GM12878 (cell line): ENCODE results near the gene LDB2. TPM values are rescaled to one million over a fixed set of nuclear protein-coding genes. Genes with fewer than 3 reads are reported as not detected.

Experiments used
- ATAC-seq: fragments of 200-7000 bp; cut with Tn5 transposase; 3 replicates; pipeline ENCODE4 v1.9.1; 2020; ENCODE audit warnings: mild to moderate bottlenecking, moderate library complexity
- BruUV-seq: library from RNA; stranded (reverse); fragments of 400-500 nt; replicated peaks from 2 replicates; lab custom pipeline; 2021; lab: Mats Ljungman, UMichigan
- CTCF ChIA-PET: fragments of 300-600 bp; sonication (Branson Sonifier 250); formaldehyde crosslinking; extraction: SDS; loops from one replicate; lab custom pipeline; 2021; ENCODE audit warnings: inconsistent platforms; lab: Yijun Ruan, JAX
- POLR2A ChIA-PET: fragments of 350-600 bp; formaldehyde crosslinking; extraction: SDS; loops from one replicate; lab custom pipeline; 2021; ENCODE audit warnings: inconsistent platforms; lab: Charles Lee
- RAD21 ChIA-PET: fragments of 300-600 bp; sonication (Branson Sonifier 250); formaldehyde crosslinking; loops from one replicate; lab custom pipeline; 2023; ENCODE audit warnings: antibody characterized with exemption; ENCODE audit not compliant: unreplicated experiment; lab: Charles Lee
- SMC1A ChIA-PET: fragments of 300-600 bp; sonication (Branson Sonifier 250); formaldehyde crosslinking; loops from one replicate; lab custom pipeline; 2023; ENCODE audit not compliant: unreplicated experiment, uncharacterized antibody; lab: Charles Lee
- DNase-seq: peaks from one replicate; pipeline ENCODE4 v3.0.0-alpha.2; 2011; ENCODE audit warnings: low read depth, low spot score
- FAIRE-seq: peaks from 3 replicates; lab custom pipeline; 2011; peaks lifted over from hg19 to GRCh38; lab: Jason Lieb, UNC
- H2AFZ ChIP-seq: 2 replicates; pipeline ENCODE4 v1.6.0; 2011; ENCODE audit warnings: low read depth, low read length, control low read depth; ENCODE audit not compliant: control insufficient read depth
- H3K27ac ChIP-seq: 2 replicates; pipeline ENCODE4 v1.5.1; 2011; ENCODE audit warnings: control low read depth; ENCODE audit not compliant: control insufficient read depth, insufficient read depth
- H3K27me3 ChIP-seq, 2 experiments: replicated peaks in 1 of 2; 2 replicates each; pipeline versions ENCODE4 v1.6.0 to v1.6.1; 2011; ENCODE audit warnings: low read length in 1 of 2; ENCODE audit not compliant: control insufficient read depth in 2 of 2, insufficient read depth in 2 of 2
- H3K36me3 ChIP-seq, 2 experiments: 2 replicates each; pipeline ENCODE4 v1.5.1; 2011; ENCODE audit warnings: low read length in 1 of 2; ENCODE audit not compliant: control insufficient read depth in 2 of 2, insufficient read depth in 2 of 2
- H3K4me1 ChIP-seq: 2 replicates; pipeline ENCODE4 v1.6.1; 2011; ENCODE audit warnings: mild to moderate bottlenecking, low read length, moderate library complexity, mixed read lengths; ENCODE audit not compliant: control insufficient read depth, insufficient read depth
- H3K4me2 ChIP-seq: 2 replicates; pipeline ENCODE4 v1.6.0; 2011; ENCODE audit warnings: control low read depth; ENCODE audit not compliant: control insufficient read depth, insufficient read depth
- H3K4me3 ChIP-seq: fragments of 200-600 bp; sonication (generic); 2 replicates; pipeline ENCODE4 v1.5.1; 2016
- H3K79me2 ChIP-seq: 2 replicates; pipeline ENCODE4 v1.6.0; 2011; ENCODE audit warnings: low read length; ENCODE audit not compliant: control insufficient read depth, insufficient read depth
- H3K9ac ChIP-seq: 2 replicates; pipeline ENCODE4 v1.8.0; 2011; ENCODE audit warnings: low read length, control low read depth, mixed read lengths; ENCODE audit not compliant: control insufficient read depth, insufficient read depth
- H3K9me3 ChIP-seq: replicated peaks from 3 replicates; pipeline ENCODE4 v1.5.1; 2011; ENCODE audit warnings: mild to moderate bottlenecking, low read length; ENCODE audit not compliant: control insufficient read depth, insufficient read depth
- H4K20me1 ChIP-seq: 2 replicates; pipeline ENCODE4 v1.6.0; 2011; ENCODE audit not compliant: control insufficient read depth, insufficient read depth
- BACH1 ChIP-seq: fragments of 450-650 bp; IDR thresholded peaks from 2 replicates; pipeline ENCODE4 v1.6.1; 2017; ENCODE audit warnings: mild to moderate bottlenecking, borderline replicate concordance
- BCLAF1 ChIP-seq: fragments of 450-650 bp; IDR thresholded peaks from 2 replicates; pipeline ENCODE4 v1.6.1; 2017; ENCODE audit warnings: antibody characterized with exemption, mild to moderate bottlenecking, moderate library complexity
- HCFC1 ChIP-seq: fragments of 150-350 bp; IDR thresholded peaks from 2 replicates; pipeline ENCODE4 v1.6.1; 2014; ENCODE audit warnings: low read length
- HDAC6 ChIP-seq: fragments of 200-600 bp; sonication (generic); IDR thresholded peaks from one replicate; pipeline ENCODE4 v1.8.0; 2017; ENCODE audit warnings: antibody characterized with exemption; ENCODE audit not compliant: unreplicated experiment
- MYB ChIP-seq: fragments of 150-350 bp; IDR thresholded peaks from 2 replicates; pipeline ENCODE4 v1.6.1; 2014; ENCODE audit warnings: mild to moderate bottlenecking, low read depth, low read length, borderline replicate concordance
- NKRF ChIP-seq: fragments of 450-650 bp; conservative IDR thresholded peaks from 2 replicates; pipeline ENCODE4 v1.6.1; 2017; ENCODE audit warnings: mild to moderate bottlenecking, moderate library complexity
- PBX3 ChIP-seq: IDR thresholded peaks from 2 replicates; pipeline ENCODE4 v1.6.1; 2011; ENCODE audit warnings: mild to moderate bottlenecking, low read depth, low read length, moderate library complexity; ENCODE audit not compliant: insufficient replicate concordance
- RELA ChIP-seq: fragments of 450-650 bp; IDR thresholded peaks from 2 replicates; pipeline ENCODE4 v1.8.0; 2014; ENCODE audit warnings: borderline replicate concordance; ENCODE audit not compliant: partially characterized antibody
- SIN3A ChIP-seq: IDR thresholded peaks from 2 replicates; pipeline ENCODE4 v1.6.1; 2012; ENCODE audit warnings: low read depth, low read length, improper control_type of control experiment
- SMAD1 ChIP-seq: fragments of 450-650 bp; IDR thresholded peaks from 2 replicates; pipeline ENCODE4 v1.6.1; 2018; ENCODE audit warnings: mild to moderate bottlenecking, low read depth; ENCODE audit not compliant: partially characterized antibody
- SPI1 ChIP-seq: IDR thresholded peaks from 2 replicates; pipeline ENCODE4 v1.6.1; 2011; ENCODE audit warnings: low read depth, mild to moderate bottlenecking, low read length, moderate library complexity, borderline replicate concordance; ENCODE audit not compliant: insufficient read depth
- STAT1 ChIP-seq: fragments of 450-650 bp; conservative IDR thresholded peaks from 2 replicates; pipeline ENCODE4 v1.6.1; 2014; ENCODE audit warnings: antibody characterized with exemption, mild to moderate bottlenecking
- ZBTB40 ChIP-seq: fragments of 450-650 bp; IDR thresholded peaks from 2 replicates; pipeline ENCODE4 v1.6.1; 2016; ENCODE audit warnings: mild to moderate bottlenecking, moderate library complexity, borderline replicate concordance
- WGBS: methylation state at CpG from one replicate; pipeline ENCODE4 v1.1.6; 2016; ENCODE audit warnings: low lambda C conversion rate; ENCODE audit not compliant: insufficient replicate concordance, insufficient coverage; ENCODE audit errors: missing lambda C conversion rate; 5-methylcytosine and 5-hydroxymethylcytosine counted together
- in situ Hi-C: fragments of 300-500 bp; cut with MboI; formaldehyde crosslinking; loops from 9 replicates; pipeline ENCODE4 v1.14.3; 2018; ENCODE audit warnings: mixed read lengths
- intact Hi-C: fragments of 100-400 bp; cut with micrococcal nuclease; formaldehyde crosslinking; loops from one replicate; pipeline ENCODE4 v1.14.2; 2022; ENCODE audit not compliant: unreplicated experiment
- polyA plus RNA-seq, 11 experiments: library from polyadenylated mRNA; depleted of rRNA in 4 of 11; unstranded in 6 of 11; stranded (reverse) in 5 of 11; fragments of >200 nt; fragmentation: Nextera tagmentation in 4 of 11; fragmentation: Illumina TruSeq in 1 of 11; extraction: Ambion mirVana in 4 of 11; extraction: Trizol in 1 of 11; gene quantifications; 1 replicate in 1 of 11; 2 replicates in 10 of 11; pipeline versions ENCODE4 v1.2.1 to v1.2.3, GENCODE V29; 2011 to 2016; ENCODE audit warnings: inconsistent platforms in 2 of 11, missing spikeins in 2 of 11, low read depth in 1 of 11
- total RNA-seq, 4 experiments: library from RNA; depleted of rRNA in 3 of 4; stranded (reverse); fragments of >200 nt in 3 of 4; fragmentation: Illumina TruSeq in 1 of 4; extraction: Trizol in 1 of 4; gene quantifications; 2 replicates each; pipeline versions ENCODE4 v1.2.1 to v1.2.3, GENCODE V29; 2013 to 2021

LDB2 gene
- total and polyA plus RNA-seq, 10 of the 15 experiments (the other 5 are each of a cell fraction or from before 2014, with no cell fraction given) = 0.15 TPM; not detected in 9

- TF ChIP-seq BCLAF1 = no peak
Measured at GRCh38 chr4:16489226-16489625, 409.2 kb downstream of the LDB2 start (continued).

GRCh38 chr4:16488084-16488483, 410.4 kb downstream of the LDB2 start:
- FAIRE-seq = no peak
- POLR2A ChIA-PET = no interaction called here
- no peak for TF ChIP-seq SPI1
- no peak for TF ChIP-seq NKRF
- no peak for TF ChIP-seq ZBTB40
- TF ChIP-seq BACH1 = no peak
- no peak for TF ChIP-seq HCFC1
- no peak for TF ChIP-seq RELA
- TF ChIP-seq HDAC6 = no peak
- TF ChIP-seq PBX3 = no peak
- TF ChIP-seq STAT1 = no peak
- no peak for TF ChIP-seq MYB
- TF ChIP-seq SIN3A = no peak
- TF ChIP-seq SMAD1 = no peak

More at GRCh38 chr4:16488084-16488483, 410.4 kb downstream of the LDB2 start:
- Histone ChIP-seq H4K20me1 (no peaks in the 10 kb centered on the region), H3K9ac (no peak overlapping the region), H3K4me1 (no peaks in the 10 kb centered on the region), H3K27ac (no peak overlapping the region), H3K9me3 (no peaks in the 10 kb centered on the region), H3K36me3 (no peaks in the 10 kb centered on the region), H3K27me3 (no peaks in the 10 kb centered on the region), H2AFZ (no peak overlapping the region), H3K79me2 (no peaks in the 10 kb centered on the region), H3K4me3 (no peak overlapping the region), H3K4me2 (no peak overlapping the region)
- ChIA-PET CTCF (no interaction called here), SMC1A (no interaction called here), RAD21 (no interaction called here)
- ATAC-seq (no peak), DNase-seq (no peak)
- BruUV-seq = no TSS peak
- 0% methylated on average over 1 of the region's 1 CpG for WGBS
- intact Hi-C loops (no loop called here), in situ Hi-C loops (no loop called here)
